KMS-11 (cell line): ENCODE results near the gene MIF.
"Not testable (repeated sequence)": the region's sequence is repeated elsewhere in the genome, so short reads cannot be mapped to it uniquely, and the experiment has no call there.

ENCODE experiments used
- H2AFZ ChIP-seq: fragments of 200-600 bp; sonication (generic); 2 replicates; pipeline ENCODE4 v1.6.1; 2016; ENCODE audit warnings: antibody characterized with exemption, mixed run types, low read depth
- H3K27ac ChIP-seq: fragments of 200-600 bp; sonication (generic); 2 replicates; pipeline ENCODE4 v1.6.1; 2016; ENCODE audit warnings: mild to moderate bottlenecking, mixed run types
- H3K27me3 ChIP-seq: fragments of 200-600 bp; sonication (generic); 2 replicates; pipeline ENCODE4 v1.6.1; 2017; ENCODE audit warnings: mild to moderate bottlenecking, low read depth, mixed run types, moderate library complexity; ENCODE audit not compliant: insufficient read depth
- H3K36me3 ChIP-seq: fragments of 200-600 bp; sonication (generic); 2 replicates; pipeline ENCODE4 v1.6.1; 2017; ENCODE audit warnings: mild to moderate bottlenecking, mixed run types; ENCODE audit not compliant: insufficient read depth
- H3K4me1 ChIP-seq: fragments of 200-600 bp; sonication (generic); 2 replicates; pipeline ENCODE4 v1.6.1; 2016; ENCODE audit warnings: mild to moderate bottlenecking, low read depth, mixed run types; ENCODE audit not compliant: poor library complexity, severe bottlenecking
- H3K4me2 ChIP-seq: fragments of 200-600 bp; sonication (generic); 2 replicates; pipeline ENCODE4 v1.7.0; 2016; ENCODE audit warnings: mild to moderate bottlenecking, mixed run types
- H3K4me3 ChIP-seq: fragments of 200-600 bp; sonication (generic); IDR thresholded peaks from 2 replicates; pipeline ENCODE4 v1.6.1; 2017; ENCODE audit warnings: low read depth, low read length, mixed read lengths; ENCODE audit not compliant: insufficient read depth
- H3K79me2 ChIP-seq: fragments of 200-600 bp; sonication (generic); 2 replicates; pipeline ENCODE4 v1.6.1; 2016; ENCODE audit warnings: low read depth, mixed run types; ENCODE audit not compliant: insufficient read depth
- H3K9ac ChIP-seq: fragments of 200-600 bp; sonication (generic); 2 replicates; pipeline ENCODE4 v1.6.1; 2016; ENCODE audit warnings: mild to moderate bottlenecking, mixed run types
- H4K20me1 ChIP-seq: fragments of 200-600 bp; sonication (generic); 2 replicates; pipeline ENCODE4 v1.6.1; 2016; ENCODE audit warnings: mild to moderate bottlenecking, mixed run types; ENCODE audit not compliant: insufficient read depth
- CTCF ChIP-seq: fragments of 200-600 bp; sonication (generic); conservative IDR thresholded peaks from 2 replicates; pipeline ENCODE4 v1.6.1; 2017; ENCODE audit warnings: low read depth, mild to moderate bottlenecking, antibody characterized with exemption, low read length, moderate library complexity, mixed read lengths

Gene MIF

GRCh38 chr22:23912293-23912903 is 18.2 kb downstream of the MIF start:
- Histone ChIP-seq H3K4me3 (no peak overlapping the region), H3K27ac (no peak overlapping the region), H3K79me2 (no peaks in the 10 kb centered on the region), H2AFZ (no peak overlapping the region), H3K36me3 (no peaks in the 10 kb centered on the region), H3K4me2 (peak overlapping the region; percentile 95), H3K9ac (no peak overlapping the region), H4K20me1 (no peaks in the 10 kb centered on the region), H3K4me1 (peaks cover 29% of the 10 kb centered on the region), H3K27me3 (no peaks in the 10 kb centered on the region)
- TF ChIP-seq CTCF: no peak

- no peak for TF ChIP-seq CTCF
- Histone ChIP-seq H3K9ac (peak overlapping the region; percentile 77), H3K27me3 (no peaks in the 10 kb centered on the region), H3K4me3 (no peak overlapping the region), H3K27ac (peak overlapping the region; percentile 70), H3K79me2 (no peaks in the 10 kb centered on the region), H3K4me1 (peaks cover 29% of the 10 kb centered on the region), H2AFZ (peak overlapping the region; percentile 65; the same call in 1 of the 2 replicates), H3K4me2 (peak overlapping the region; percentile 95), H4K20me1 (no peaks in the 10 kb centered on the region), H3K36me3 (no peaks in the 10 kb centered on the region)
Observed at GRCh38 chr22:23913306-23913660, 19.1 kb downstream of the MIF start.

GRCh38 chr22:23913661-23914353 is 19.6 kb downstream of the MIF start:
- Histone ChIP-seq H4K20me1 (no peaks in the 10 kb centered on the region), H3K36me3 (no peaks in the 10 kb centered on the region), H3K79me2 (no peaks in the 10 kb centered on the region), H2AFZ (peak overlapping the region; percentile 65; the same call in 1 of the 2 replicates), H3K4me1 (peaks cover 24% of the 10 kb centered on the region), H3K27ac (peak overlapping the region; percentile 70), H3K4me3 (no peak overlapping the region), H3K9ac (peak overlapping the region; percentile 77), H3K4me2 (peak overlapping the region; percentile 95), H3K27me3 (no peaks in the 10 kb centered on the region)
- TF ChIP-seq CTCF: no peak

- Histone ChIP-seq H3K4me1 (peaks cover 14% of the 10 kb centered on the region), H3K9ac (no peak overlapping the region), H3K79me2 (no peaks in the 10 kb centered on the region), H4K20me1 (no peaks in the 10 kb centered on the region), H3K4me3 (no peak overlapping the region), H3K36me3 (no peaks in the 10 kb centered on the region), H2AFZ (no peak overlapping the region), H3K27ac (no peak overlapping the region), H3K4me2 (no peak overlapping the region), H3K27me3 (no peaks in the 10 kb centered on the region)
- no peak for TF ChIP-seq CTCF
Observed at GRCh38 chr22:23915290-23915689, 21.1 kb downstream of the MIF start.

GRCh38 chr22:23920267-23920611 is 26.1 kb downstream of the MIF start:
- not testable (repeated sequence) for H3K4me1 ChIP-seq, H3K4me3 ChIP-seq, H3K27ac ChIP-seq, H3K79me2 ChIP-seq, H4K20me1 ChIP-seq, H3K36me3 ChIP-seq, H2AFZ ChIP-seq, H3K4me2 ChIP-seq, H3K27me3 ChIP-seq, H3K9ac ChIP-seq

GRCh38 chr22:23921586-23922201 is 27.5 kb downstream of the MIF start:
- not testable (repeated sequence) for H3K27me3 ChIP-seq, H4K20me1 ChIP-seq, H2AFZ ChIP-seq, H3K4me1 ChIP-seq, H3K79me2 ChIP-seq, H3K9ac ChIP-seq, H3K27ac ChIP-seq, H3K4me3 ChIP-seq, H3K36me3 ChIP-seq, H3K4me2 ChIP-seq
